ENCODE results near the gene LAMA5. TPM values are rescaled to one million over a fixed set of nuclear protein-coding genes. Genes with fewer than 3 reads are reported as not detected.

The LAMA5 gene
- total and polyA plus RNA-seq, 2 experiments from 2014 or later = 71.3 to 252 TPM

- no peaks in the 10 kb centered on the region for H3K9me2 ChIP-seq (replicated peaks; ENCODE audit: insufficient read depth)
- H3K27ac ChIP-seq = no peak overlapping the region
- TF ChIP-seq EZH2 (IDR thresholded peaks at IDR 0.05; ENCODE audit: borderline replicate concordance) = no peak
- TF ChIP-seq, protein P1, sequence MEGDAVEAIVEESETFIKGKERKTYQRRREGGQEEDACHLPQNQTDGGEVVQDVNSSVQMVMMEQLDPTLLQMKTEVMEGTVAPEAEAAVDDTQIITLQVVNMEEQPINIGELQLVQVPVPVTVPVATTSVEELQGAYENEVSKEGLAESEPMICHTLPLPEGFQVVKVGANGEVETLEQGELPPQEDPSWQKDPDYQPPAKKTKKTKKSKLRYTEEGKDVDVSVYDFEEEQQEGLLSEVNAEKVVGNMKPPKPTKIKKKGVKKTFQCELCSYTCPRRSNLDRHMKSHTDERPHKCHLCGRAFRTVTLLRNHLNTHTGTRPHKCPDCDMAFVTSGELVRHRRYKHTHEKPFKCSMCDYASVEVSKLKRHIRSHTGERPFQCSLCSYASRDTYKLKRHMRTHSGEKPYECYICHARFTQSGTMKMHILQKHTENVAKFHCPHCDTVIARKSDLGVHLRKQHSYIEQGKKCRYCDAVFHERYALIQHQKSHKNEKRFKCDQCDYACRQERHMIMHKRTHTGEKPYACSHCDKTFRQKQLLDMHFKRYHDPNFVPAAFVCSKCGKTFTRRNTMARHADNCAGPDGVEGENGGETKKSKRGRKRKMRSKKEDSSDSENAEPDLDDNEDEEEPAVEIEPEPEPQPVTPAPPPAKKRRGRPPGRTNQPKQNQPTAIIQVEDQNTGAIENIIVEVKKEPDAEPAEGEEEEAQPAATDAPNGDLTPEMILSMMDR (IDR thresholded peaks at IDR 0.05; ENCODE audit: poor library complexity) = no peak
- TF ChIP-seq EZH2phosphoT487 (IDR thresholded peaks at IDR 0.05; ENCODE audit: low read depth, severe bottlenecking, unreplicated experiment) = no peak
- no peaks in the 10 kb centered on the region for H3K27me3 ChIP-seq
- no peak overlapping the region for H3K4me2 ChIP-seq
- no peaks in the 10 kb centered on the region for H3K4me1 ChIP-seq (ENCODE audit: insufficient read depth)
- peaks cover 7% of the 10 kb centered on the region for H4K20me1 ChIP-seq (ENCODE audit: insufficient read depth, poor library complexity, severe bottlenecking)
- no peaks in the 10 kb centered on the region for H3K9me3 ChIP-seq (ENCODE audit: low read depth)
- 94% methylated on average over 13 of the region's 18 CpGs for WGBS (ENCODE audit: low lambda C conversion rate, missing lambda C conversion rate)
- DNase-seq (ENCODE audit: low spot score) = no peak
- peaks cover 5% of the 10 kb centered on the region for H3K79me2 ChIP-seq
- no peak overlapping the region for H2AFZ ChIP-seq
- H3K4me3 ChIP-seq = no peak overlapping the region
- H3K36me3 ChIP-seq (replicated peaks; ENCODE audit: insufficient read depth, low read depth) = no peaks in the 10 kb centered on the region
These were observed 56.0 kb downstream of the LAMA5 start for GRCh38 chr20:62311150-62311549.

GRCh38 chr20:62310757-62311121, 56.4 kb downstream of the LAMA5 start:
- Histone ChIP-seq H3K4me1 (ENCODE audit: insufficient read depth) (no peaks in the 10 kb centered on the region), H3K9me2 (replicated peaks; ENCODE audit: insufficient read depth) (no peaks in the 10 kb centered on the region), H3K4me2 (no peak overlapping the region), H3K79me2 (peaks cover 9% of the 10 kb centered on the region), H4K20me1 (ENCODE audit: insufficient read depth, poor library complexity, severe bottlenecking) (peaks cover 11% of the 10 kb centered on the region), H3K36me3 (replicated peaks; ENCODE audit: insufficient read depth, low read depth) (no peaks in the 10 kb centered on the region), H2AFZ (no peak overlapping the region), H3K27ac (no peak overlapping the region), H3K27me3 (no peaks in the 10 kb centered on the region), H3K9me3 (ENCODE audit: low read depth) (no peaks in the 10 kb centered on the region), H3K4me3 (no peak overlapping the region)
- TF ChIP-seq EZH2 (IDR thresholded peaks at IDR 0.05; ENCODE audit: borderline replicate concordance) = no peak
- TF ChIP-seq, protein P1 (IDR thresholded peaks at IDR 0.05; ENCODE audit: poor library complexity) = no peak
- no peak for TF ChIP-seq EZH2phosphoT487 (IDR thresholded peaks at IDR 0.05; ENCODE audit: low read depth, severe bottlenecking, unreplicated experiment)
- no peak for DNase-seq (ENCODE audit: low spot score)
- 92% methylated on average over 24 of the region's 25 CpGs for WGBS (ENCODE audit: low lambda C conversion rate, missing lambda C conversion rate)

GRCh38 chr20:62309947-62310756, 57.0 kb downstream of the LAMA5 start:
- H3K9me2 ChIP-seq (replicated peaks; ENCODE audit: insufficient read depth) = no peaks in the 10 kb centered on the region
- no peak overlapping the region for H2AFZ ChIP-seq
- 90% methylated on average over 24 of the region's 29 CpGs for WGBS (ENCODE audit: low lambda C conversion rate, missing lambda C conversion rate)
- H3K27me3 ChIP-seq = no peaks in the 10 kb centered on the region
- no peak overlapping the region for H3K4me2 ChIP-seq
- TF ChIP-seq, protein P1 (IDR thresholded peaks at IDR 0.05; ENCODE audit: poor library complexity) = no peak
- no peak for TF ChIP-seq EZH2phosphoT487 (IDR thresholded peaks at IDR 0.05; ENCODE audit: low read depth, severe bottlenecking, unreplicated experiment)
- no peak for TF ChIP-seq EZH2 (IDR thresholded peaks at IDR 0.05; ENCODE audit: borderline replicate concordance)
- no peak for DNase-seq (ENCODE audit: low spot score)
- H3K9me3 ChIP-seq (ENCODE audit: low read depth) = no peaks in the 10 kb centered on the region
- H3K4me3 ChIP-seq = no peak overlapping the region
- H3K79me2 ChIP-seq = peaks cover 15% of the 10 kb centered on the region
- H3K36me3 ChIP-seq (replicated peaks; ENCODE audit: insufficient read depth, low read depth) = no peaks in the 10 kb centered on the region
- H3K4me1 ChIP-seq (ENCODE audit: insufficient read depth) = peaks cover 4% of the 10 kb centered on the region
- peaks cover 17% of the 10 kb centered on the region for H4K20me1 ChIP-seq (ENCODE audit: insufficient read depth, poor library complexity, severe bottlenecking)
- no peak overlapping the region for H3K27ac ChIP-seq
